SH-SY5Y (cell line): ENCODE results near the gene STARD7.

ENCODE experiments used
- GATA2 ChIP-seq: IDR thresholded peaks from 2 replicates; pipeline ENCODE4 v1.6.1; 2011; ENCODE audit warnings: mild to moderate bottlenecking, low read depth, low read length
- GATA3 ChIP-seq: IDR thresholded peaks from 2 replicates; pipeline ENCODE4 v1.6.1; 2011; ENCODE audit warnings: low read depth, mild to moderate bottlenecking, low read length, moderate library complexity

- TF ChIP-seq GATA2 = no peak
- no peak for TF ChIP-seq GATA3
These were observed 31.9 kb upstream of the STARD7 start for GRCh38 chr2:96240341-96241038.
